ENCODE results near the gene CNTFR.
A peak's percentile ranks its signal among the peaks of the same experiment; 100 is the strongest.
"Not testable (repeated sequence)": the region's sequence is repeated elsewhere in the genome, so short reads cannot be mapped to it uniquely, and the experiment has no call there.

Gene CNTFR

DNA sequence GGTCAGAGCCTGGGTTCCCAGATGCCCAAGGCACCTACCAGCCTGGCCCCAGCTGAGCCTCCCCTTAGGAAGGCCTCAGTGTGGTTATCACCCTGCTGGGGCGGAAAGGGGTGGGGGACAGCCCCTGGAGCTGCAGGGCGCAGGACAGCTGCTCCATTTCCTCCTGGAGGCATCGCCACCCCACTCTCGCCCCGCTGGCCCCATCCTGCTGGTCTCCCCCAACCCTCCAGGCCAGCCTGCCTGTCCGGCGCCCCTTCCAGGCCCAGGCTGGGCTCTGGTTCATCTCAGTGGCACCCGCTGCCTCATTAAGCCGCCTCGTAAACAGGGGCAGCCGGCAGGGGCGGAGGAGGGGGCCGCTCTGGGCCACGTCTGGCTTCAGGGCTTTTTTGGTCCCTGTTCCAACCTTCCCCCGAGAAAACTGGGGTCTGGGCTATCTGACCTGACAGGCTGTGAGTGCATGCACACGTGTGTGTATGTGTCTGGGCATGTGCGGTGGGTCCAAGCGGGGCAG is 36.0 kb downstream of the CNTFR start:
- no peak for DNase-seq

DNA sequence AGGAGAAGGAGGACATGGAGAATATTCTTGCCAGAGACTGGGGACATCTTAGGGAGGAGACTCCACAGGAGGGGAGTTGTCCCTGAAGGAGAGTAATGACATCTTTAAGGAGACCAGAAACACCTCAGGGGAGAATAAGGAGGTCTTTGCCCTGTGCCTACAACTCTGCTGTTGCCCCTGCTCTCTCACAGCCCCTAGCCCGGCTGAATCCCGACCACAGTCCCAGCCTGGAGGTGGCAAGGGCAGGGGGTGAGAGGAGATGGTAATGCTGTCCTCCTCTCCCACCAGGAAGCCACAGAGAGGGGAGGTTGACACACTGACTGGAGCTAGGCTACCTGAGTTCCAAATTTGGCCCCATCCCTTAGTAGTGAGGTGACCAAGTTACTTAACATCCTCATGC is 36.5 kb downstream of the CNTFR start:
- DNase-seq: no peak

DNA sequence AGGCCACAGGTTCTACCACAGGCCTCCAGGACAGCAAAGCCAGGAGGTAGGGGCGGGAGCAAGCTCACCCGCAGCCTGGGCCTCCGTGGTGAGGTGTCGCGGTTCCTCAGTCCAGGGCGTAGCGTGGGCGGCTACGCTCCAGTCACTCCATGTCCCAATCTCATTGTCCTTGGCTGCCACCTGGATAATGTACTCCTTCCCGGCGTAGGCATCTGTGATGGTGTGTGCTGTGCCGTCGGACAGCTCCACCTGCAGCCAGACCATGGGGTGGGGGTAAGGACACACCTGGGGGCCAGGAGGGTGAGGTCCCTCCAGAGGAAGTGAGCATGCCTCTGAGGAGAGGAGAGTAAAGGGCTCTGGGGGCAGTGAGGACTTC is 36.9 kb downstream of the CNTFR start:
- DNase-seq: no peak

DNA sequence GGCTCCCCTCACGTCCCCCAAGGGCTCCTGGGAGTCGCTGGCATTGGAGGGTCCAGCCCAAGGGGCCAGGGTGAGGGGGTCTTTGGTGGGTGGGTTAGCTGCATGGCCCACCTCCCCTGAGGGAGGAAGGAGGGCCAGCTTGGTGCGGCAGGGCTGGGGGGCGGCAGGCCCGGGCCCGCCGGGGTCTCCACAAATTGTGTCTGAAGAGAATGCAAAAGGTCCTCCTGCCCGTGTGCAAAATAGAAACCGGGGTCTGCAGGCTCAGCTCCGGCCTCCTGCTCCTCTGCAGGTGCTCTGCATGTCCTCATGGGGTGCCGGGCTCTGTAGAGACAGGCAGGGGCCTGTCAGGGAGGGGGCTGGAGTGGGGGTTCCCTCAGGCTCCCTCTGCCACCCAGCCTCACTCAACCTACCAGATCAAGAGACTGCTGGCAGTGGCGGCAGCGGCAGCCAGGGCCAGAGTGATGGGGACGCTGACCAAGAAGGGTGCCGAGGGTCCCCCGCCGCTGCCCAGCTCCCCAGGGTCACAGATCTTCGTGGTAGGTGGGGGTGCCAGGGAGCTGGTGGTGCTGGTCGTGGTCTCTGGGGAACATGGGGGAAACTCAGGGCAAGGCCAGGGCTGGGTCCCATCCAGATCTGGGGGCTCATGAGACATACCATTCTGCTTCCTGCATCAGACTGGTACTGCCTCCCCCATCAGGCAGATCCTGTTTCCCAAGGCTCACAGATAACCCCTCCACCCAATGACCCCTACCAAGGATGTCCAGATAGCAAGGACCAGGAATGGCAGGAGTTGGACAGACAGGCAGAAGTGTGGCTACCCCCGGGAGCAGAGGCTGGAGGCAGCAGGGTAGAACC is 37.5 kb downstream of the CNTFR start:
- no peak for DNase-seq

DNA sequence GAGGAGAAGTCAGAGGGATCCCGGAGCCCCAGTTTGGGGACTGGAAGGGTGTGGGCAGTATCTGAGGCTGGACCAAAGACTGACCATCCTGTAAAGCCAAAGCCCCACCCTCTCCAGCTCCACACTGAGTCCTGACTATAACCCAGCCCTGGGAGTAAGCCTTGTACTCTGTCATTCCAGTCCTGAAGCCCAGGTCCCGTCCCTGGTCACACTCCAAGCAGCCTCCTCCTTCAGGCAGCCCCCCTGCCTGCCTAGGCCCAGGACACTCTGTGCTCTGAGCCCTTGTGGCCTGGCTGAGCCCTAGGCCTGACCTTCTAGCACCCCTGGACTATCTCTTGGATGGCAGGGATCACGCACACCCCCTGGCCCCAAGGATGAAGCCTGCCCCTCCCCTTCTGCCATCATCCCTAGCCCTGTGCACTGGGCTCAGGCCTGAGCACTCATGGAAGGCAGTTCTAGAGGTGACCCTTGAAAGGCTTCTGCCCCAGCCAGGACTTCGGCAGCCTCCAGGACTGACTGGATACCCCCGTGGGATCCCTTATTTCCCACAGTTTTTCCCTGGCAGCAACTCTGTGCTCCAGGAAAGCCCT is 38.7 kb downstream of the CNTFR start:
- no peak for DNase-seq

DNA sequence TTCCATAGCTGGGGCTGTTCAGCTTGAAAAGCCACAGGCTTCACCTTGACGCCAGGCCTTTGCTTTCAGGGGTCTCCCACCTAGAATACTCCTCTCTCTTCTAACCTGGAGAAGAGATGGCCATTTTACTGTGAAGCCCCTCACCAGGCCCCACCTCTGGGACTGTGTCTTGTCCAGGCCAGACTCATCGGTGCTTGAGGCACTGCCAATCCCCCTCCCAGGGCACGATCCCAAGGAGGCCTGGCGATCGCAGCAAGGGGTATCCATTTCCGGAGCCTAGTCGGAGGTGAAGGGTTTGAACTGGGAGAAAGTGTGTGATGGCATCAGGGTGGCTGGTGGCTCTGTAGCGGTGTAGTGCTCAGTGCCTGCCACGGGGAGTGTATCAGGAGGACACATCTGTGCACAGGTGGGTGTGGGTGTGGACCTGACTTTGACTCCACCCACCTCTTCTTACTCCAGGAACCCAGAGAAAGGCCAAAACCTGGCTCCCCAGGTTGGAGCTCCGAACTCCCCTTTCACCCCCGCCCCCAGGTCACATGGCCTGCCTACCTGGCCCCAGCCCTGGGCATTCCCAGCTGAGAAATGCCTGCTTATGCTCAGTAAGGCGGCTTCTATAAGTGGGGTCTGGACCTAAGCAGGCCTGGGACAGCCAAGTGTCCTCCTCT is 39.4 kb downstream of the CNTFR start:
- no peak for DNase-seq

DNA sequence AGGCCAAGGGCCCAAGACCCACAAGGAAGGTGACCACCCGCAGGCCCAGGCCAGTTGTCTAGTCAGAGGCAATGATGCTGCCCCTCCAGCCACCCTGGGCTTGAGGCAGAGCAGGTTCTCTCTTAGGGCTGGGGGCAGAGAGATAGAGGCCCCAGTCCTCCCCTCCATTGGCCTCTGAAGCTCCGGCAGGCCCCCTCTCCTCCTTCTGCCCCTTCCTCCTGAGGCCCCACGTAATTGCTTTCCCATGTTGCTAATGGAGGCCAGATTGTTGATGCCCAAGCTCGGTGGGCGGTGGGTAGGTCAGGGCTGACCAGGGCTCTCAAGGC is 40.2 kb downstream of the CNTFR start:
- no peak for DNase-seq

DNA sequence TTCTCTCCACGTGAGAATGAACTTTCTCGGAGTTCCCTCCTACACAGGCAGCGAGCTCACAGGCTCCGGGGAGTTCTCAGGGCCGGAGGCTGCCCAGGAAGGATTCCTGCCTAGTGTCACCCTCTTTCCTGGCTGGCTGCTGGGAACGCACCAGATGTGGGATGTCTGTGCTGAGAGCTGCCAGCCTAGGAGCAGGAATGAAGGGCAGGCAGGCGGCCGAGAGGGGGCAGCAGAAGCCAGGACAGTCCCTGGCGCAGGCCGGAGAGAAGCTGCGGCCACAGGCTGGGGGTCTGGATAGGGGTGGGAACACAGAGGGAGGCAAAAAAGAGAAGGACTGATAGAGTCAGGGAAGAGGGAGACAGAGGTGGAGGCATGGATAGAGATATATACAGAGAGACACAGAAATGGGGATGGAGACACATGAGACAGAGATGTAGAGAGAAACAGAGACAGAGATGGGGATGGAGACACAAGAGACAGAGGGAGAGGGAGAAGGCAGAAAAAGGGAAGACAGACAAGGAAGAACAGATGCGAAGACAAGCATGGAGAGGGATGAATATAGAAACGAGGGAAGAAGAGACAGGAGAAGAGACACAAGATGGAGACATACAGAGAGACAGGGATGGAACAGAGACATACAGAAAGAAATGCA is 41.4 kb downstream of the CNTFR start:
- peak; percentile 63 to 83 (median 74) for DNase-seq

DNA sequence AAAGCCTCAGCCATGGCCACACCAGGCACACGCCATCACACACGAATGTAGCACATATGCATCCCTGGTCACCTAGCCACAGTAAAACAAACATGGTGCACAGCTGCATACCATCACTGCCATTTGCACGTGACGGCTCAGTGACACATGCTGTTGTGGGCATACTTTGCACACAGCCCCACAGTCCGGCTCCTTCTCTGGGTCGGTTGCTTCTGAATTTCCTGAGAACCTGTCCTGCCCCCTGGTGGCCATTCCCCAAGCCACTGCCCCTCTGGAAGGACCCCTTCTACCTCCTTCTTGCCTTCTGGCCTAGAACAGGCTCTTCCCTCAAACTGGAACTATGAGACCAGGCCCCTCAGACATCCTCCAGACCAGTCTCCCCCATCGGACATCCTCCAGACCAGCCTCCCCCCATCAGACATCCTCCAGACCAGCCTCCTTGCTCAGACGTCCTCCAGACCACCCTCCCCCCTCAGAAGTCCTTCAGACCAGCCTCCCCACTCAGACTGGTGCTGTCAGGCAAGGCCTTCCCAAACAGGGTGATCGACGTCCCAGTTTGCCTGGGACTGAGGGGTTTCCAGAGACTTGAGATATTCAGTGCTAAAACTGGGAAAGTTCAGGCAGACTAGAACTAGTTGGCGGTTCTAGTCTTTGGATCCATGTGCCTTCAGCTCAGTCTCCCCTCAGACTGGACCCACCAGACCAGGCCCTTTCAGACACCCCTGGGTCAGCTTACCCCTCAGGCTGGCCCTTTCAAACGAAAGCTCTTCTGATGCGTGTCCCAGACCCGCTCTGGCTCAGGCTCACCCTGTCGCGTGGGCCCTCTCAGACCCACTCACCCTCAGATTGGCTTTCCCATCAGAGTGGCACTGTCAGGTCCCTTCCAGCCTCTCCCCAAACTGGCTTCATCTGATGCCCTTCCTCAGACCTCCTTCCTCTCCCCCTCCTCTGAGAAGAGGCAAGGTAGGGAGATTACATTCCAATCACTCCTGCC is 42.4 kb downstream of the CNTFR start:
- peak; percentile 77 to 85 (median 80) for DNase-seq

DNA sequence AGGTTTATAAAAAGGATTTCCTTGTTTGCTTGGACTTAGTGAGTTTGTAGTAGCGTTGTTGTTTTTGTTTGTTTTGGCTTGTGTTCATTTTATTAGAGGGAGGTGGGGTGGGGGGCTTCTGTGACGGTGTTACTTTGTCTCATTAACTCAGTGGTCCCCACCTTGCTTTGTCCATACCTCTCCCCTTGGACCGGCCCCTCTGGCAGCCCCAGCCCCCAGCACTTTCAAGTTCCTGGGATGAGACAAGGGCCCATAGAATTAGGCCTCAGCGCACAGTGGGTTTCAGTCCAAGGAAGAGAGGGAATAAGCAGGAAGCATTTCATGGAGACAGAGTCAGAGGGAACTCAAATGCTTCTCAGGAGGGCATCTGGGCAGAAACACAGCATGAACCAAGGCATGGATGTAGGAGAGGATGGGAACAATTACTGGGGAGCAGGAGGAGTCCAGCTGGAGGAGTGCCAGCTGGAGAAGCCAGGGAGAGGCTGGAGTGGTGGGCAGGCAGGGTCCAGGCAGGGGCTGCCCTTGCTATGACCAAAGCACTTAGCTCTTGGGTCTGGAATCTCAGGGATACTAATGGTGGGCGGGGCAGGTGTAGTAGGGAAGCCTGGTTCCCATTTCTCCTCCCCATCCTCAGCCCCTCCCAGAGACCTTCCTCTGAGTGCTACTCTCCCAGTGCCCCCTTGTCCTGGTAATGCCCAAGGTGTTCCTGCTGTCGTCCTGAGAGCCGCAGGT is 43.3 kb downstream of the CNTFR start:
- DNase-seq: no peak

DNA sequence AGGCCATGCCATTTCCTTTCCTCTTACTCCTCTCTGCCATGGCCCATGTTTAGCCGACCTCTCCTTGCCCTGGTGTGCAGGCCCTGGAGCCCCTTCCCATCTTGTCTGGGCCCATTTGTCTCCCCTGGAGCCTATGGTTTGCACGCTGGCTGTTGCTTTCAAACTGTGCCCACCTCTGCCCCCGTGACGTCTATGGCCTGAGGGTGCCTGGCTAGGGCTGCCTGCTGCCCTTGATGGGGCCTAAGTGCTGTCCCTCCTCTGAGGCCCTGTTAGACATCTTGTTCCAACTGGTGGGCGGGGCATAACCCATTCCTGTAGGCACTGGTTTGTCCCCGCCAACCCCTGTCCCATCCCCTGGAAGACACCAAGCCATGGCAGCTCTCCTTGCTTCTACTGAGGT is 44.0 kb downstream of the CNTFR start:
- DNase-seq: no peak

DNA sequence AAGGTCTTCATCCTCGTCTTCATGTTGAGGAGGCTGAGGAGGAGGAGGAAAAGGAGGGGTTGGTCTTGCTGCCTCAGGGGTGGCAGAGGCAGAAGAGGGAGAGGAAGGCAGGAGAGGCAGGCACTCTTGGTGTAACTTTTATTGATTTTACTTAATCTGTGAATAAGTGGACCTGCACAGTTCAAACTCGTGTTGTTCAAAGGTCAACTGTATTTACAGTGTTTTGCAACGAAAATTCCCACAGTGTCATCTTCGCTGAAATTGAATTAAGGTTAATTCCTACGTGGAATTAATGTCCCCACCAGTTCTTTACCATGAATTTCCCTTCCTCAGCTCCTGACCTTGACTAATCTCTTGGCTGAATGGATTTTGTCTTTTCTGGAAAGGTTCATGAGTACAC is 45.5 kb downstream of the CNTFR start:
- DNase-seq: peak in 1 of 3 donors; percentile 5

DNA sequence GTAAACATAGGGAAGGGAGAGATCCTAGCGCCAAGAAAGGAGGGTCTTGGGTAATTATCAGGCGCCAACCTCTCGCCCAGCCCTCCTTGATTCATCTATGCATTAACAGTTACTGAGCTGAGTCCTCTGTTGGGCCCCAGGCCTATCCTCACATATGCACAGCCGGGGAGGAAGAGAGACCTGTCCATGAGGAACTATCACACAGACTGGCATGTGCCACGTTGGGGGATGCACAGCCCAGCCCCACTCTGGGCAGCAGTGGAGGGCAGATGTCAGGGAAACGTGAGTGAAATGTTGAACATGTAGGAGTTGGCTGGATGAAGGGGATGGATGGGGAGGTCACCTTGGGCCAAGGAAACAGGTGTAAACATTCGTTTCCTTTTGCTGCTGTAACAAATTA is 48.0 kb downstream of the CNTFR start:
- DNase-seq: no peak

DNA sequence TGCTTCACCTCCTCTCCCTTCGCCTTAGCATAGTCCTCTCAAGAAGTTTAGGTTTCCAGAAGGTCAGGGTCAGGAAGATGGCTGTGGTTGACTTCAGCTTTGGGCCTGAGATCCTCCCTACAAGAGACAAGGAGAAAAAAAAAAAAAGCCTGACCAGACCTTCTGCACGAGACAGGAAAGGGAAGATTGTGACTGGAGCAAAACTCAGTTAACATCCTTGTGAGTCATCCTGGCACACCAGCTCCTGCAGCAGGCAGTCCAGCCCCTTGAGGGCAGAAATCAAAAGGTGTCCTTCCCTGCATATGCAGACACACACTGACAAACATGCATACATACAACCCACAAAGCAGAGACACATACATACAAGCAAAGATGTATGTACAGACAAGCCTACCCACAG is 48.7 kb downstream of the CNTFR start:
- DNase-seq: peak; percentile 24 to 35 (median 35)

DNA sequence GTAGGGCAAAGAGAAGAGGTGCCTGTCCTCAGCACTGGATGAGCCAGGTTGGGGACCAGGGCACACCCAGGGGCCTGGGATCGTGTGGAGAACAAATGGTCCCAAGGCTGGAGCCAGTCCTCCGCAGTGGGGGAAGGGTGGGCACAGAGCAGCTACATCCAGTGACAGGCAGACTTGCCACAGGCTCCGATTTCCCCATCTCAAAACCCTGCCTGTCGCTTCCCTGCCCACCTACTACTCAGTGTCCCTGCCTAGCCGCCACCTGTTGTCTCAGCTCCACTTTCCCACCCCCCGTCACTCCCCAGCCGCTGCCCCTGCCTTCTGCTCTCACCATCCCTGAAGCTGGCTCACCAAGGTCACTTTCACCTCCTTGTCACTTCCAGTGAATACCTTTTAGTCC is 52.8 kb downstream of the CNTFR start:
- DNase-seq: no peak

DNA sequence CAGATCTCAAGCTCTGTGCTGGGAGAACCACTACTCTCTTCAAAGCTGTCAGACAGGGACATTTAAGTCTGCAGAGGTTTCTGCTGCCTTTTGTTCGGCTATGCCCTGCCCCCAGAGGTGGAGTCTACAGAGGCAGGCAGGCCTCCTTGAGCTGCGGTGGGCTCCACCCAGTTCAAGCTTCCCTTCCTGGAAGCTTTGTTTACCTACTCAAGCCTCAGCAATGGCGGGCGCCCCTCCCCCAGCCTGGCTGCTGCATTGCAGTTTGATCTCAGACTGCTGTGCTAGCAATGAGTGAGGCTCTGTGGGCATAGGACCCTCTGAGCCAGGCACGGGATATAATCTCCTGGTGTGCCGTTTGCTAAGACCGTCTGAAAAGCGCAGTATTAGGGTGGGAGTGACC is 57.5 kb downstream of the CNTFR start:
- not testable (repeated sequence) for DNase-seq

DNA sequence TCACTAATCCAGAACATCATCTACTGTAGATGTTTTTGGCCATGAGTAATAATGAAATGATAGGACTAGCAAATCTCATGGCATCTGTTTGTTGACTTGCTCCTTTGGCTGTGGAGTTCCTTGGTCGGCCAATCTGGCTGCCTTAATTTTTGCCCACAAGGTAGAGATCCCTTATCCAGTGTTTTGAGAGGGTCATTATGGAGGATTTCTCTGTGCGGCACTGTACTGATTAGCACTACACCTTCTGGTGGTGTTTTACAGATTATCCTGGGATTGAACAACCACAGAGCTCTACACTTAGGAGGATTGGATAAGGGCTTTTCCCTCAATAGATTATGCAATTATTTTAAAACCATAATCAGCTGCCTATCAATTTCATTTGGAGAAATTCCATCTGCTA is 63.5 kb downstream of the CNTFR start:
- DNase-seq: no peak

DNA sequence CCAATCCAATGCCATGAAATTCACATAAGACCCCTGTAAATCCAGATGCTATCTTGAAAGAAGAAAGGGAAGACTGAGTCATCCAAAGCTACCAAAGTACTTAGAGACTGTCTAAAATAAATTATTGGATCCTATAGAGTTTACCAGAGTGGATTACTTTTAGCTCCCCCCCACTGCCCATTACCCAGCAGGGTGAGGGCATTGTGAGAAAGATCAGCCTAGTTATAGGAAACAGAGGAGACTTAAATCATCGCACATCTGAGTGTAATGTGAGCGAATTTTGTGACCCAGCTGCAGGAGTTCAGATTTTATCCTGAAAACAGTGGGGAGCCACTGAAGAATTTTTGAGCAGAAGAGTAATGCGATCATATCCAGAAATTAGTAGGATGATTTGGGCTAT is 65.2 kb downstream of the CNTFR start:
- DNase-seq: no peak

DNA sequence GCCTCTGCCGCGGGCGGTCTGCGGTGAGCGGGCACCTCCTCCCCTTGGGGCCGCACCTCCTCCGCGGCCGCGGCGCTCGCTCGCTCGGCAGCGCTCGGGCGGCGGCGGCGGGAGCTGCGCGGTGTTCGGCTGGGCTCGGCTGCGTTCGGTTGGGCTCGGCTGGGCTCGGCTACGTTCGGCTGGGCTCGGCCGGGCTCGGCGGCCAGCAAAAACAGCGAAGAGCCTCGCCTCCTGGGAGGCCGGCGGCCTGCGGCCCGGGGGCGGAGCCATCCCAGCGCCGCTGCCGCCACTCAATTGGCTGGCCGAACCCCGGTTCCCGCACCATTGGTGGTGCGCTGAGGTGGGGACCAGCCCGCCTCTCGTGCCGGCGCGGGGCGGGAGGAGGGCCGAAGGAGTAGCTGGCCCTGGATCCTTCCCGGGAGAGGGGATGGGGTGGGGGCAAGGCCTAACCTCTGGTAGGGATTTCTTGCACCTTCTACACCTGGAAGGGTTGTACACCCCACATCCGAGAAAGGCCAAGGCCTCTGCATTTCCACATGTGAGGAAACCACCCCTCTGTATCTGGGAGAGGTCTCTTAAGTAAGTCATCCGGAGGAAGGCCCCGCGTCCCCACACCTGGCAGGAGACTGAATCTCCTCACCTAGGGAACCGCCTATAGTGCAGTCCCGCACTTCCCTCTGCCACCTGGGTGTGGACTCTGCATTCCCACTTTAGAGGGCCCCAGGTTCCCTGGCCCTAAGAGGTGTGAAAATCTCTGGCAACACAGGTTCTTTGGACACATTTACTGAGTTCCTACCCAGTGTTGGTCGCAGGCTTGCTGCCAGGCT is 66.3 kb downstream of the CNTFR start, which contains the start of gene ENHO:
Gene ENHO (minus strand): TSS at position 20 of the 827 bp plus-strand sequence. CDS start 1,295 bp downstream, outside the sequence.
- DNase-seq: peak; percentile 90 to 96 (median 96)

Data from suppressor macrophage treated with lipopolysaccharide for 1 hour (primary cell).